LNCAP (cell line): ENCODE data around the gene RNASE1.

ENCODE experiments used
- CTCF ChIP-seq: fragments of 450-650 bp; IDR thresholded peaks from 2 replicates; pipeline ENCODE4 v1.5.1; 2017; ENCODE audit warnings: mild to moderate bottlenecking

The RNASE1 gene

DNA sequence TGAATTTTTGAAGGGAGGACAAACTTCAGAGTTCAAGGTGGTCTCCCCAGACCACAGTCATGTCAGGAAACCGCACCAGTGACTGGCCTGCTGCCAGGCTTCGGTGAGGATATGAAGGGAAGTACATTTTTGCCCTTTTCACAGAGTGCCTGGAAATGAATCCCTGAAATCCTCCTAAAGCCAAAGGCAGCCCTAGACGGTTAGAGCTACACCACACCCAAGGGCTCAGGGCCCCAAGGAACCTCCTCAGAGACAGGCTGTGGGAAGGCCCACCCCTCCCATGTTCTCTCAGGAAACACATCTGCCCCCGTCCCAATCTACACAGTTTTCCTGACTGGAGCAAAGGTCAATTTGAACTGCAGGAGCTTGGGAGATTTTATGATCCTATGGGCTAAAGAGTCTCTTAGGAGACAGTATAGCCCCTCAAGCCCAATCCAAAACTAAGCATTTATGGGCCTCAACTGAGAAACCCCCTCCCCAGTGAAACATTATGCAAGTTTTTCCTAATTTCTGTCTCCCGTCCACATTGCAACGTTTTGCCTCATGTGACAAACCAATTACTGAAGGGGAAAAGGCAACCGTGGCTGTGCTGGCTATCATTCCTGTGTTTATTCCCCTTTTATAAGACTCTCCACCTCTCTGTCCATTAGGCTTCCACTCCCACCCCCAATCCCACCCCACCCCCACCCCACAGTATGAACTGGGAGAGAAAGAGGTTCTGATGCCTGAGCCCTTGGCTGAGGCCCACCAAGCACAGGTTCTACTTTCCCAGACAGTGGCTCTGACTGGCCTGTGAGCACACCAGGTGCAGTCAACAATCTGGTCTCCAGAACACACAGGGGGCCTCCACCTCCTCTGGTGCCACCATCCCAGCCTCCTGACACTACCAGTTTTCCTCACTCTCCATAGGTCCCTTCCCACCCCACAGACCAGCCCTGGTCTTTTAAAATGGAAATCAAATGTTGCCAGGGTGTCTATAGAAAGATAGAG lies 9.6 kb upstream of the RNASE1 start:
- TF ChIP-seq CTCF = no peak

DNA sequence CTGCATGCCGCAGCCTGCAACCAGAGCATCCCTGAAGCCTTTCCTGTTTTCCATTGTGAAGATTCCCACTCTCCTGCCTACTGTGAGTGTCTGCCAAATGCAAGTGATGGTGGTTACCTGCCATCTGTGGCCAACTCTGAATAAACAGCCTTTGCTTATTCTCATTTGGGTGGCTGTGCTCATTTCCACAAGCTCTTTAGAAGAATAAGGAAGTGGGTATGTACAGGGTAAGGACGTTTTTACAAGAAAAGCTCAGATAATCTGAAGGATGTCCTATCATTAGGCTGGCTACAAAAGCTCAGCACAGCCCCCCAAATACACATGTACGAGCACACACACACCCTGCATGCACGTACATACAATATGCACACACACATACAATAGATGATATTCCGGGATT lies 7.3 kb upstream of the RNASE1 start:
- TF ChIP-seq CTCF = no peak

DNA sequence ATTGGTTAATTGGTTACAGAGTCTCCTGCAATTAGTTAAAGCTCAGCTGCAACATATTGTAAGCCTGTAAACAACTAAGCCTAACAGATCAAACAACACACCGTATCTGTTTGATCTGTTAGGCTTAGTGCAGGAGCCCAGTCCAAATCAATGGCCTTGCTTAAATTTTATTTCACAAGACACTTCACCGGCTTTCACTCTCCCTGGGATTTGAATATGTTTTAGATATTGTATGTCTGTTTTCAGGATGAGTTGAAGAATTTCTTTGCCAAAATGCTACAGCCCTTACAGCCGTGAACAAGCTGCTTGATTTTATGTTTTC lies 5.5 kb upstream of the RNASE1 start:
- no peak for TF ChIP-seq CTCF

GRCh38 chr14:20807304-20808161 lies 4.9 kb upstream of the RNASE1 start:
- TF ChIP-seq CTCF = no peak

DNA sequence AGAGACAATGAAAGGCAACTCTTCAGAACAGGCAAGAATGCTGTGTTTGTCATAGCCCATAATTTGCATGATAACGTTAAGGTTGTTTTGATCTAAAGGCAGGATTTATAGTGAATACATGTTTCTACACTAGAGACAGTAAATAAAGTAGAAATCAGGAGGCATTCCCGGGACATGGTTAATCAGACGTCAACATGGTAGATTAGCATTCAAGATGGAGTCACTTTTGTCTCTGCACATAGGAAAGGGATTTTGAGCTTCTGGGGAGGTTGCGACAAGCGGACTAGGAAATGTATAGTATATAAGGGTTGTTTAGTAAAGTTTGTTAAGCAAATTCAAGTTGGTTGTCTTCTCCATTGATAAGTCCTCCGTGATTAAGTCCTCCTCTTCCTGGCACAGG lies 2.8 kb upstream of the RNASE1 start:
- no peak for TF ChIP-seq CTCF

GRCh38 chr14:20803223-20803622 lies 579 bp upstream of the RNASE1 start:
- TF ChIP-seq CTCF = no peak

DNA sequence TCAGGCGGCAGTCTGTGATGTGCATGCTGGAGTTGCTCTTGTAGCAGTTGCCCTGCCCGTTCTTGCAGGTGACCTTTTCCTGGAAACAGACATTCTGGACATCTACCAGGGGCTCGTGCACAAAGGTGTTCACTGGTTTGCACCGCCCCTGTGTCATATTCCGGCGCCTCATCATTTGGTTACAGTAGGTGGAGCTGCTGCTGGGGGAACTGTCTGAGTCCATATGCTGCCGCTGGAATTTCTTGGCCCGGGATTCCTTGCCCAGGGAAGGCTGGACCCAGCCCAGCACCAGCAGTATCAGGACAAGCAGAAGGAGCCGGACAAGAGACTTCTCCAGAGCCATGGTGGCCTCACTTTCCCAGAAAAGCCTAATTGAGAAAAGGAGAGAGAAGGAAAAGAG lies 918 bp downstream of the RNASE1 start:
- TF ChIP-seq CTCF = no peak; the same call in 1 of the 2 replicates
